Testis (tissue), 3 donors: ENCODE results near the gene LRFN4. TPM values are rescaled to one million over a fixed set of nuclear protein-coding genes. Genes with fewer than 3 reads are reported as not detected.
"Not testable (repeated sequence)": the region's sequence is repeated elsewhere in the genome, so short reads cannot be mapped to it uniquely, and the experiment has no call there.

Experiments
- DNase-seq: peaks from one replicate; pipeline ENCODE4 v3.0.0-alpha.2; 2019
- H3K27ac ChIP-seq, 2 donors: fragments of 200-600 bp; sonication (generic); one replicate each; pipeline ENCODE4 v1.5.1; 2019
- H3K27me3 ChIP-seq: fragments of 200-600 bp; sonication (generic); one replicate; pipeline ENCODE4 v1.5.1; 2019
- H3K36me3 ChIP-seq: fragments of 200-600 bp; sonication (generic); one replicate; pipeline ENCODE4 v1.5.1; 2017; ENCODE audit warnings: low read depth; ENCODE audit errors: missing control alignments
- H3K4me1 ChIP-seq: fragments of 200-600 bp; sonication (generic); one replicate; pipeline ENCODE4 v1.5.1; 2019
- H3K4me3 ChIP-seq, 2 donors: fragments of 200-600 bp; sonication (generic); one replicate each; pipeline ENCODE4 v1.5.1; 2017 to 2019
- H3K9me3 ChIP-seq: fragments of 200-600 bp; sonication (generic); one replicate; pipeline ENCODE4 v1.5.1; 2017
- POLR2A ChIP-seq: fragments of 450-650 bp; IDR thresholded peaks from one replicate; pipeline ENCODE4 v1.6.1; 2017; ENCODE audit warnings: antibody characterized with exemption, mild to moderate bottlenecking, moderate library complexity
- WGBS, 2 donors: methylation state at CpG; one replicate each; pipeline ENCODE4 v1.1.5; 2018; 5-methylcytosine and 5-hydroxymethylcytosine counted together
- intact Hi-C: fragments of 100-400 bp; cut with DNase I; formaldehyde crosslinking; loops from one replicate; pipeline ENCODE4 v1.15.1; 2023; ENCODE audit warnings: low total_unique reads
- polyA plus RNA-seq: library from polyadenylated mRNA; stranded (reverse); fragments of 350-450 nt; fragmentation: Illumina TruSeq; extraction: RNeasy Lipid Tissue Mini Kit (QIAGEN cat#74804); gene quantifications from one replicate; pipeline ENCODE4 v1.2.3, GENCODE V29; 2014; ENCODE audit warnings: low read depth, low replicate concordance; ENCODE audit not compliant: insufficient read depth
- total RNA-seq, 2 donors: library from RNA; depleted of rRNA; stranded (reverse); fragments of >200 nt; gene quantifications; one replicate each; pipeline ENCODE4 v1.2.3, GENCODE V29; 2016
- TF ChIP-seq, protein P1 (sequence below), 3 experiments: fragments of 450-650 bp in 2 of 3; fragments of 200-600 bp in 1 of 3; sonication (generic) in 1 of 3; IDR thresholded peaks; one replicate each; pipeline ENCODE4 v1.5.1; 2016 to 2019; ENCODE audit warnings: antibody characterized with exemption in 3 of 3, mild to moderate bottlenecking in 2 of 3, moderate library complexity in 1 of 3

LRFN4 gene
- total and polyA plus RNA-seq, 3 donors from 2014 or later: 23.2 to 27.2 (median 24.6) TPM

DNA sequence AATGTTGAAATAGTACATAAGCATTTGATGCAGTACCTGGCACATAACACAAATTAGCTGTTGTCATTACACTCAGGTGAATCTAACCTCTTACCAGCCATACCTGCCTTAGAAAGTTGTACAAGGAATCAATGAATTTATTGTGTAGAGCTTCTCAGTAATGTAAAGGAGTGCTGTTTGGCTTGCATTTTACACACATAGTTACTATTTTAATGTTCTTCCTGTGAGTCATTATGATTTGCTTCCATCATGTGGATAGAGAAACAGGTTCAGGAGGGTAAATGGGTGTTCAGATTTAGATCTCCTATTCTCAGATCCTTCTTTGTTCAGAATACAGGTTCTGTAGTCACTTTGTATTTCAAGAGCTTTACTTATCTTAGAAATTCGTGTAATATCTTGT, 41.2 kb upstream of the LRFN4 start:
- intact Hi-C loops: no loop called here
- Histone ChIP-seq H3K27ac (no peak overlapping the region), H3K4me3 (no peak overlapping the region), H3K9me3 (no peaks in the 10 kb centered on the region), H3K4me1 (no peaks in the 10 kb centered on the region), H3K36me3 (no peaks in the 10 kb centered on the region), H3K27me3 (no peaks in the 10 kb centered on the region)
- DNase-seq: no peak
- TF ChIP-seq, protein P1, sequence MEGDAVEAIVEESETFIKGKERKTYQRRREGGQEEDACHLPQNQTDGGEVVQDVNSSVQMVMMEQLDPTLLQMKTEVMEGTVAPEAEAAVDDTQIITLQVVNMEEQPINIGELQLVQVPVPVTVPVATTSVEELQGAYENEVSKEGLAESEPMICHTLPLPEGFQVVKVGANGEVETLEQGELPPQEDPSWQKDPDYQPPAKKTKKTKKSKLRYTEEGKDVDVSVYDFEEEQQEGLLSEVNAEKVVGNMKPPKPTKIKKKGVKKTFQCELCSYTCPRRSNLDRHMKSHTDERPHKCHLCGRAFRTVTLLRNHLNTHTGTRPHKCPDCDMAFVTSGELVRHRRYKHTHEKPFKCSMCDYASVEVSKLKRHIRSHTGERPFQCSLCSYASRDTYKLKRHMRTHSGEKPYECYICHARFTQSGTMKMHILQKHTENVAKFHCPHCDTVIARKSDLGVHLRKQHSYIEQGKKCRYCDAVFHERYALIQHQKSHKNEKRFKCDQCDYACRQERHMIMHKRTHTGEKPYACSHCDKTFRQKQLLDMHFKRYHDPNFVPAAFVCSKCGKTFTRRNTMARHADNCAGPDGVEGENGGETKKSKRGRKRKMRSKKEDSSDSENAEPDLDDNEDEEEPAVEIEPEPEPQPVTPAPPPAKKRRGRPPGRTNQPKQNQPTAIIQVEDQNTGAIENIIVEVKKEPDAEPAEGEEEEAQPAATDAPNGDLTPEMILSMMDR (IDR thresholded peaks at IDR 0.05): no peak
- no peak for TF ChIP-seq POLR2A
- 41 to 48% methylated on average over 1 of the region's 1 CpG for WGBS, 2 donors

DNA sequence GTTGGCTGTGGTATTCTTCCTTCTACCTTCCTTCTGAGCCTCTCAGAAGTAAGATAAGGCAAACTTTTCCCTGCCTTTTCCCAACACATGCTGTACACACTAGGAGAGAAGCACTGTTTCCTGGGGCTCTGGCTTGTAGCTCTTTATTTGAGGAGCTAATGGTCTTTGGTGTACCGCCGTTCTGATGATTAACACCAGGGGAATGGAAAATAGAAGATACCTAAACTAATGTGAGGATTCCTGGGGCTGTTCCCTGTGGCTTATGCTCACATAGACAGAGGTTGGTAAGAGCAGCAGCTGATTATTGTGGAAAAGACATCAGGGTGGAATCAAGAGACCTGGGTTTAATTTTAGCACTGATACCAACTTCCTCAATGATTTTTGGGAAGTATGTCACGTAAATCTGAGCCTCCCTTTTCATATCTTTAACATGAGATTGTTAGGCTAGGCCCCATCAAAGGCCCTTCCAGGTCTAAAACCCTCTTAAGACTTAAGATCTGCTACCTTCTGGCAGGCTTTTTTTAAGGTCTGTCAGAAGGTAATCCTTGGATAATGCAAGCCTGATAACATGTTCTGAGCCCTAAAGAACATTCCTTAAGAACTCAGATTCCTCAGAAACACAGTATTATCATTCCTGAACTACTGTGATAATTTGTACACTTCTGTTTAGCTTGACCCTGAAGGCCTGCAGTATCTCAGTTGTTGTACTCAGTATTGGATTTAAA, 38.5 kb upstream of the LRFN4 start:
- 79 to 87% methylated on average over 3 of the region's 3 CpGs for WGBS, 2 donors
- H3K36me3 ChIP-seq: no peaks in the 10 kb centered on the region
- TF ChIP-seq POLR2A: no peak
- TF ChIP-seq, protein P1 (IDR thresholded peaks at IDR 0.05): no peak
- DNase-seq: no peak
- intact Hi-C loops: no loop called here
- H3K4me1 ChIP-seq: no peaks in the 10 kb centered on the region
- H3K4me3 ChIP-seq: no peak overlapping the region
- H3K27ac ChIP-seq: no peak overlapping the region
- H3K27me3 ChIP-seq: no peaks in the 10 kb centered on the region
- no peaks in the 10 kb centered on the region for H3K9me3 ChIP-seq

DNA sequence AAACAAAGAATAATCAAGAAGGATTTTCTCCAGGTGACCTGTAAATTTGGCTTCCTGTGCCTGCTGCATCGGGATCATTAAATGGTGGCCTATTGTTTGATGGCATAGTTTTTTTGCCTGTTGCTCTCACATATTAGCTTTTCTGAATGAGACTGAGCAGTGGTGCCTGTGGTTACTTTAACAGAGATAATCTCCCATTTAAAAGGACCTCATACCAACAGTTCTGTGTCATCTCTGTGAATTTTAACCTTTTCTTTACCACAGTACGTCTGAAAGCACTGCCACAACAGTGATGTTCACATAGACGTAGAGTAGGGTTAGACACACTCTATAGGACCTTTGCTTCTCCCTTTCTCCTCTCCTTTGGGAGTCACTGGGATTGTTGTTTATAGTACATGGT, 36.5 kb upstream of the LRFN4 start:
- Histone ChIP-seq H3K27me3 (no peaks in the 10 kb centered on the region), H3K4me3 (no peak overlapping the region), H3K27ac (no peak overlapping the region), H3K9me3 (no peaks in the 10 kb centered on the region), H3K36me3 (no peaks in the 10 kb centered on the region), H3K4me1 (no peaks in the 10 kb centered on the region)
- WGBS, 2 donors: 88 to 94% methylated on average over 3 of the region's 3 CpGs
- intact Hi-C loops: no loop called here
- TF ChIP-seq, protein P1 (IDR thresholded peaks at IDR 0.05): no peak
- TF ChIP-seq POLR2A: no peak
- DNase-seq: no peak

DNA sequence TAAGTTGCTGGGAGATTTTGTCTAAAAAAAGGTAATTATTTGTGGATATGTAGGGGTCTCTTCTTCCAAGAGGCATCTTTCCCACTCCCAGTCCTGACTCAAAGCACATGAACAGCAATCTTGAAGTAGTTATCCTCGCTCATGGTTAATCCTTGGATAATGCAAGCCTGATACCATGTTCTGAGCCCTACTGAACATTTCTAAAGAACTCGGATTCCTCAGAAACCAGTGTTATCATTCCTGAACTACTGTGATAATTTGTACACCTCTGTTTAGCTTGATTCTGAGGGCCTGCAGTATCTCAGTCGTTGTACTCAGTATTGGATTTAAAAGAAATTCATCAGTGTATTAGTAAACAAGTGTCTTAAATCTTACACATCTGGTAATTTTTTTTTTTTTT, 36.0 kb upstream of the LRFN4 start:
- H3K9me3 ChIP-seq: no peaks in the 10 kb centered on the region
- no peaks in the 10 kb centered on the region for H3K4me1 ChIP-seq
- H3K27ac ChIP-seq: no peak overlapping the region
- DNase-seq: no peak
- intact Hi-C loops: no loop called here
- WGBS, 2 donors: 81 to 88% methylated on average over 3 of the region's 3 CpGs
- H3K36me3 ChIP-seq: no peaks in the 10 kb centered on the region
- no peak overlapping the region for H3K4me3 ChIP-seq
- TF ChIP-seq POLR2A: no peak
- TF ChIP-seq, protein P1 (IDR thresholded peaks at IDR 0.05): no peak
- H3K27me3 ChIP-seq: no peaks in the 10 kb centered on the region

DNA sequence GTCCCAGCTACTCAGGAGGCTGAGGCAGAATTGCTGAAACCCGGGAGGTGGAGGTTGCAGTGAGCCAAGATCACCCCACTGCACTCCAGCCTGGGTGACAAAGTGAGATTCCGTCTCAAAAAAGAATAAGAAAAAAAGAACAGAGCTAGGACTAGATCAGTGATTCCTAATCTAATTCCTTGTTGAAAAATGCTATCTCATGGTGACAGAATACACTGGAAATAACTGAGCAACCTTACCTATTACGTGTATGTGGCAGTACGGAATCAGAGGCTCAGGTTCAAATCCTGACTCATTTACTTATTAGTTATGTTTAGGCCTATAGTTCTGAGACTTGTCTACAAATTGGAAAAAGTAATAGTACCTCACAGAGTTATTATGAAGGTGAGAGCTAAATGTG, 33.2 kb upstream of the LRFN4 start:
- Histone ChIP-seq H3K4me3 (no peak overlapping the region), H3K36me3 (no peaks in the 10 kb centered on the region), H3K4me1 (no peaks in the 10 kb centered on the region), H3K9me3 (no peaks in the 10 kb centered on the region), H3K27me3 (no peaks in the 10 kb centered on the region), H3K27ac (no peak overlapping the region)
- intact Hi-C loops: no loop called here
- 91 to 94% methylated on average over 4 of the region's 4 CpGs for WGBS, 2 donors
- TF ChIP-seq, protein P1 (IDR thresholded peaks at IDR 0.05): no peak
- TF ChIP-seq POLR2A: no peak
- no peak for DNase-seq

DNA sequence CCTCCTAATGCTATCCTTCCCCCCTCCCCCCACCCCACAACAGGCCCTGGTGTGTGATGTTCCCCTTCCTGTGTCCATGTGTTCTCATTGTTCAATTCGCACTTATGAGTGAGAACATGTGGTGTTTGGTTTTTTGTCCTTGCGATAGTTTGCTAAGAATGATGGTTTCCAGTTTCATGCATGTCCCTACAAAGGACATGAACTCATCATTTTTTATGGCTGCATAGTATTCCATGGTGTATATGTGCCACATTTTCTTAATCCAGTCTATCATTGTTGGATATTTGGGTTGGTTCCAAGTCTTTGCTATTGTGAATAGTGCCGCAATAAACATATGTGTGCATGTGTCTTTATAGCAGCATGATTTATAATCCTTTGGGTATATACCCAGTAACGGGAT, 32.3 kb upstream of the LRFN4 start:
- H3K4me3 ChIP-seq, H3K4me1 ChIP-seq, intact Hi-C loops, H3K36me3 ChIP-seq, H3K27me3 ChIP-seq, DNase-seq, H3K27ac ChIP-seq, H3K9me3 ChIP-seq: not testable (repeated sequence)
- WGBS, 2 donors: 92 to 98% methylated on average over 2 to 4 of the region's 4 CpGs
